Measurements from ENCODE around the gene COMMD10.

Gene COMMD10

DNA sequence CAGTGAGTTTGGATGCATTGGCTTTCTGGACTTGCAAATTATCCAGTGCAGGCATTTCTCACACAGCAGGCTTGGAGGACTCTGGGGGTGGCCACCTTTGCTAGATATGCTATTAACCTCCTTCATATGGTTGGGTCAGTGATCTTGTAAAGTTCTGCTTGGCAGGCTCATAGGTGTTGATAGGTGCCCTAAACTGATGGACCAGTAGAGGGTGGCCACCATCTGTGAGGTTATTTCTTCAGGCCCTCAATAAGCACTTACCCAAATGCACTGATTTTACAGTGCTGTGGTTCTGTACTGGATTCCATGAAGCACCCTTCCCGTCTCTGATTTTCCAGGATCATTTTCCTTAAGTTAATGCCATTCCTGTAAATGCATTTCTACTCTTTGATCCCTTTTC lies 216.3 kb downstream of the COMMD10 start:
- Histone ChIP-seq H3K9me3 (no peaks in the 10 kb centered on the region), H3K27me3 (no peaks in the 10 kb centered on the region), H3K4me3 (ENCODE audit: low read depth, low read length) (no peak overlapping the region), H3K36me3 (no peaks in the 10 kb centered on the region), H3K4me1 (no peaks in the 10 kb centered on the region)
- TF ChIP-seq, protein P1, sequence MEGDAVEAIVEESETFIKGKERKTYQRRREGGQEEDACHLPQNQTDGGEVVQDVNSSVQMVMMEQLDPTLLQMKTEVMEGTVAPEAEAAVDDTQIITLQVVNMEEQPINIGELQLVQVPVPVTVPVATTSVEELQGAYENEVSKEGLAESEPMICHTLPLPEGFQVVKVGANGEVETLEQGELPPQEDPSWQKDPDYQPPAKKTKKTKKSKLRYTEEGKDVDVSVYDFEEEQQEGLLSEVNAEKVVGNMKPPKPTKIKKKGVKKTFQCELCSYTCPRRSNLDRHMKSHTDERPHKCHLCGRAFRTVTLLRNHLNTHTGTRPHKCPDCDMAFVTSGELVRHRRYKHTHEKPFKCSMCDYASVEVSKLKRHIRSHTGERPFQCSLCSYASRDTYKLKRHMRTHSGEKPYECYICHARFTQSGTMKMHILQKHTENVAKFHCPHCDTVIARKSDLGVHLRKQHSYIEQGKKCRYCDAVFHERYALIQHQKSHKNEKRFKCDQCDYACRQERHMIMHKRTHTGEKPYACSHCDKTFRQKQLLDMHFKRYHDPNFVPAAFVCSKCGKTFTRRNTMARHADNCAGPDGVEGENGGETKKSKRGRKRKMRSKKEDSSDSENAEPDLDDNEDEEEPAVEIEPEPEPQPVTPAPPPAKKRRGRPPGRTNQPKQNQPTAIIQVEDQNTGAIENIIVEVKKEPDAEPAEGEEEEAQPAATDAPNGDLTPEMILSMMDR (IDR thresholded peaks at IDR 0.05; ENCODE audit: low read depth, low read length): 0 out of 2 replicates have a peak, but pooled peaks have one; percentile 5
- no peak for DNase-seq

DNA sequence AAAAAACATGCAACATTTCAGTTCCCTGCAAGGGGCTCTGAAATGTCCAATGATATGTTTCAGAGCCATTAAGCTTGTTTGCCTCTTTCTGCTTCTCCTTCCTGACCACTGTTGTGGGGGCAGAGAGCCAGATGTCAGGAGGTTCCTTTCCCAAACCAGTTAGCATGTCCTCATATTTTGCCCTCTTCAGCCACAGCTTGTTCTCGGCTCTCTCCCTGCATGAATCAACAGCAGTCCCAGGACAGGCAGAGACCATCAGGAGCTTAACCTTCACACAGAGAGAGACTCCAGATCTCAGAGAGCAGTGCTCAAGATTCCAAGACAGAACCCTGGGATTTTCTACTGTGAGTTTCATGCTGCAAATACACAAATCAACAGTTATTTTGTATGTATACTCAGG lies 218.5 kb downstream of the COMMD10 start:
- Histone ChIP-seq H3K36me3 (peaks cover 3% of the 10 kb centered on the region; the same call in 1 of the 2 replicates), H3K4me3 (ENCODE audit: low read depth, low read length) (no peak overlapping the region), H3K27me3 (no peaks in the 10 kb centered on the region), H3K9me3 (no peaks in the 10 kb centered on the region; the same call in 1 of the 2 replicates), H3K4me1 (no peaks in the 10 kb centered on the region)
- no peak for DNase-seq
- TF ChIP-seq, protein P1 (IDR thresholded peaks at IDR 0.05; ENCODE audit: low read depth, low read length): no peak

DNA sequence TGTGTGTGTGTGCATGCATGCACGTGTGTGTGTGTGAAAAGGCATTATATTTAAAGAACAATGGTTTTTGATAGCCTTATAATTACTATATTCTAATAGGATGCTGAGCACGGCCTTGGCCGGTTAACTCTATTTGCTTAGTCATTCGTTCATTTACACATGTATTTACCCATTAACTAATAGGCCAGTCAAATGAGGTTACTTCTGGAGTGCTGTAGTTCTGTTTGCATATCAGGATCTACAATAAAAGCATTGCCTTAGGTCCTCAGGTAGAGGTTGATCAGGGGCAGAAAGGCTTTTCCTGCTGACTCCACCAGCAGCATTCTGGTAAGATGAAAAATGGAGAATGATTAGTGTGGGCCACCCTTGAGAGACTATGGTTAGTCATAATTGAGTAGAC lies 219.0 kb downstream of the COMMD10 start:
- no peak overlapping the region for H3K4me3 ChIP-seq (ENCODE audit: low read depth, low read length)
- H3K9me3 ChIP-seq: no peaks in the 10 kb centered on the region; the same call in 1 of the 2 replicates
- DNase-seq: no peak
- TF ChIP-seq, protein P1 (IDR thresholded peaks at IDR 0.05; ENCODE audit: low read depth, low read length): no peak
- no peaks in the 10 kb centered on the region for H3K27me3 ChIP-seq
- H3K36me3 ChIP-seq: peaks cover 3% of the 10 kb centered on the region; the same call in 1 of the 2 replicates
- H3K4me1 ChIP-seq: no peaks in the 10 kb centered on the region

DNA sequence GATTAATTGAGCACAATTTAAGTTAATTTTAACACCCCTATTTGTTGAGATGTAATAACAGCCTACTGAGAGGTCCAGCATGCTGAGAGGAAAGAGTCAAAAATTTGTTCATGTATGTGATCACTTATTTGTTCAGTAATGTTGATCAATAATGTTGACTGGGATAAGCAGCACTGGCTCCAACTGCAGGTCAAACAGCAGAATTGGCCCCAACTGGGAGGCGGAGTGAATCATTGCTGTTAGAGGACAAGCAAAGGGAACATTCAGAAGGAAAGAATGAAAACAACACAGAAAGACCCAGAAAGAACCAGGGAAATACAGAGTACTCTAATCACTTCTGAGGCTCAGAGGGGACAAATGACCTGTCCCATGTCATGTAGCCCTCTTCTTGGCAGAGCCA lies 221.1 kb downstream of the COMMD10 start:
- H3K36me3 ChIP-seq: peaks cover 3% of the 10 kb centered on the region; the same call in 1 of the 2 replicates
- H3K9me3 ChIP-seq: no peaks in the 10 kb centered on the region; the same call in 1 of the 2 replicates
- H3K4me1 ChIP-seq: no peaks in the 10 kb centered on the region
- no peaks in the 10 kb centered on the region for H3K27me3 ChIP-seq
- DNase-seq: no peak
- H3K4me3 ChIP-seq (ENCODE audit: low read depth, low read length): no peak overlapping the region
- TF ChIP-seq, protein P1 (IDR thresholded peaks at IDR 0.05; ENCODE audit: low read depth, low read length): no peak

DNA sequence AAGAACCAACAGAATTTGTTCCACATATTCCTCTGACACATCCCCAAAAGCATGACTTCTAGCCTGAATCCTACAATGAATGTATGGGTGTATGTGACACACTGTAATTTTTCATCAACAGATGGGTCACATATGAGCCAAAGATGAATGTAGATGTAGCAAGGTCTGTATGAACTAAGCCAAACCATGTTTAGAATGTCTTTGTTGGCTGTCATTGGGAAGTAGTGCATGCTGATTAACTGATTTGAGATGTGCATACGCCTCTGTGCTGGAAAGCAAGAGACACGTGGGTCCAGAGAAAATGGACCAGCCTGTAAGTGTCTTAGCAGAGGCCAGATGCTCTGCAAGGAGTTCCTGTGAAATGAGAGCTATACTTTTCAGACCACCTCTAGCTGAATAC lies 222.0 kb downstream of the COMMD10 start:
- Histone ChIP-seq H3K9me3 (no peaks in the 10 kb centered on the region; the same call in 1 of the 2 replicates), H3K27me3 (no peaks in the 10 kb centered on the region), H3K36me3 (peaks cover 3% of the 10 kb centered on the region; the same call in 1 of the 2 replicates), H3K4me3 (ENCODE audit: low read depth, low read length) (no peak overlapping the region), H3K4me1 (no peaks in the 10 kb centered on the region)
- no peak for DNase-seq
- TF ChIP-seq, protein P1 (IDR thresholded peaks at IDR 0.05; ENCODE audit: low read depth, low read length): no peak

DNA sequence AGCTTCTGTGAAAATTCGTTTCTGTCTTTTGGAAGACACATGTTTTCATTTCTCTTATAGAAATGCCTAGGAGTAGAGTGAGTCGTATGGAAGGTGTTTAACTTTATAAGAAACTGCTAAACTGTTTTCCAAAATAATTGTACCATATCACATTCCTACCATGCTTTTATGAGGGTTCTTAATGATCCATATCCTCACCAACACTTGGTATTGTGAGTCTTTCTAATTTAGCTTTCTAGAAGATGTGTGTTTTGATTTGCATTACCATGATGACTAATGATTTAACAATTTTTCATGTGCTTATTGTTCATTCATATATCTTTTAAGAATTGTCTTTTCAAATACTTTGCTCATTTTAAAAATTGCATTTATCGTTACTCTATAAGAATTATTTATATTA lies 223.6 kb downstream of the COMMD10 start:
- H3K9me3 ChIP-seq: no peaks in the 10 kb centered on the region; the same call in 1 of the 2 replicates
- H3K4me1 ChIP-seq: no peaks in the 10 kb centered on the region
- no peak overlapping the region for H3K4me3 ChIP-seq (ENCODE audit: low read depth, low read length)
- TF ChIP-seq, protein P1 (IDR thresholded peaks at IDR 0.05; ENCODE audit: low read depth, low read length): no peak
- H3K27me3 ChIP-seq: no peaks in the 10 kb centered on the region
- H3K36me3 ChIP-seq: peaks cover 3% of the 10 kb centered on the region; the same call in 1 of the 2 replicates
- no peak for DNase-seq
